ENCODE results near the gene DBN1.

DBN1 gene

DNA sequence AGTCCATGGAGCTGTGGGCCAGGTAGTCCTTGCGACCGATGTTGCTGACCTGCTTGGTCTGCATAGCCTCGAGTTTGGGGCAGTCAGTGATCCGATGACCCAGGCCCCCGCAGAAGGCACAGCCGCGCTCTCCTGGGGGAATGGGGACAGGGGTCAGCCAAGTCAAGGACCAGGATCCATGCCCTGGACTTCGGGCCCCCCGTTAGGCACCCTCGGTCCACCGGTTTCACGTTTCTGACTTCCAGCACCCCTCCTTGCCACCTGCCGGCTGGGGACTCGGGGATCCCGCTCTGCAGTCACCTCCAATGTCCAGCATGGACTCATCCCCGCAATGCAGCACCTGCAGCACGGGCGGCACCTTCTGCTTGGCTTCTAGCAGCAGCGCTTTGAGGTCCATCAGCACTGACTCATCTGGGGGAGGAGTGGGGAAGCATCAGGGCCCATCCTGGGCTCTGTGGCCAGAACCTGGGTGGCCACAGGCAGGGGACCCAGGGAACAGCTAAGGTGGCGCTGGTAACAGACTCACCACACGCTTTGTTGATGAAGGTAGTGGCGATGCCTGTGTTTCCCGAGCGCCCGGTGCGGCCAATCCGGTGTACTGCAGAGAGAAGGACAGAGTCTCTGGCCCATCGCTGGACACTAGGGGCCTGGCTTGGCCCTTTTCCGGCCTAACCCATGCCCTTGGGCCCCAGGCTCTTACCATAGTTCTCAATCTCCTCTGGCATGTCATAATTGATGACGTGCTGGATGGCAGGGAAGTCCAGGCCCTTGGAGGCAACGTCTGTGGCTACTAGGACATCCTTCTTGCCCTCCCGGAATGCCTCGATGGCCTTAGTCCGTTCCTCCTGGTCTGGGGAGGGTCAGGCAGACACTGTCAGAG lies 38.6 kb upstream of the DBN1 start:
- Histone ChIP-seq H3K36me3 (ENCODE audit: control insufficient read depth, insufficient read depth, low read length) (peaks cover 48% of the 10 kb centered on the region), H3K4me3 (ENCODE audit: insufficient read depth, low read depth, low read length, poor library complexity, severe bottlenecking) (no peak overlapping the region), H3K4me1 (ENCODE audit: control insufficient read depth, insufficient read depth, low read length, poor library complexity, severe bottlenecking) (peaks cover 15% of the 10 kb centered on the region)

DNA sequence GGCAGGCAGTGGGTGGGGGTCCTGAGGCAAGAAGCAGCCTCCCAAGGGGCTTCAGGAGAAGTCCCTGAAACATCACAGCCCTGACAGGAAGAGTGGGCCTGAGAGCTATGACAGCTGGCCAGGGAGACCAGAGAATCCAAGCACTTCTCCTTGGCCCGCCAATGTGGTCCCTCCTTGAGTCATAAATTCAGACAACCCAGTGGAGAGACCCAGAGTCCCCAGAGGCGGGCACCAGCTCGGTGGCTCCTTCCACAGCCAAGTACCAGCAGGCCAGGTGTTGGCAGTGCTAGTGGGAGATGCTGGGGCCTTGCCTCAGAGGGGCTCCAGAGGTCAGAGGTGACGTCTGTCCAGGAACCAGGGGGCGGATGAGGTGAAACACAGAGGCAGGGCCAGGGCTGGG lies 37.7 kb upstream of the DBN1 start:
- peaks cover 12% of the 10 kb centered on the region for H3K4me1 ChIP-seq (ENCODE audit: control insufficient read depth, insufficient read depth, low read length, poor library complexity, severe bottlenecking)
- no peaks in the 10 kb centered on the region for H3K27me3 ChIP-seq (replicated peaks; ENCODE audit: control insufficient read depth, insufficient read depth, low read length, poor library complexity, severe bottlenecking)
- H3K27ac ChIP-seq (ENCODE audit: insufficient read depth, low read length, poor library complexity, severe bottlenecking): no peak overlapping the region
- DNase-seq: no peak
- H3K9me3 ChIP-seq (ENCODE audit: control insufficient read depth, low read length): no peaks in the 10 kb centered on the region
- no peak overlapping the region for H3K4me3 ChIP-seq (ENCODE audit: insufficient read depth, low read depth, low read length, poor library complexity, severe bottlenecking)
- H3K36me3 ChIP-seq (ENCODE audit: control insufficient read depth, insufficient read depth, low read length): peaks cover 48% of the 10 kb centered on the region

More for the DNA sequence above, 38.6 kb upstream of the DBN1 start:
- Histone ChIP-seq H3K27me3 (replicated peaks; ENCODE audit: control insufficient read depth, insufficient read depth, low read length, poor library complexity, severe bottlenecking) (no peaks in the 10 kb centered on the region), H3K9me3 (ENCODE audit: control insufficient read depth, low read length) (no peaks in the 10 kb centered on the region), H3K27ac (ENCODE audit: insufficient read depth, low read length, poor library complexity, severe bottlenecking) (no peak overlapping the region)
- DNase-seq: no peak

- H3K4me1 ChIP-seq (ENCODE audit: control insufficient read depth, insufficient read depth, low read length, poor library complexity, severe bottlenecking): peaks cover 7% of the 10 kb centered on the region
- no peak overlapping the region for H3K27ac ChIP-seq (ENCODE audit: insufficient read depth, low read length, poor library complexity, severe bottlenecking)
- DNase-seq: no peak
- no peaks in the 10 kb centered on the region for H3K9me3 ChIP-seq (ENCODE audit: control insufficient read depth, low read length)
- no peaks in the 10 kb centered on the region for H3K27me3 ChIP-seq (replicated peaks; ENCODE audit: control insufficient read depth, insufficient read depth, low read length, poor library complexity, severe bottlenecking)
- no peak overlapping the region for H3K4me3 ChIP-seq (ENCODE audit: insufficient read depth, low read depth, low read length, poor library complexity, severe bottlenecking)
- peaks cover 48% of the 10 kb centered on the region for H3K36me3 ChIP-seq (ENCODE audit: control insufficient read depth, insufficient read depth, low read length)
Observed at GRCh38 chr5:177510567-177511053, 37.2 kb upstream of the DBN1 start.

DNA sequence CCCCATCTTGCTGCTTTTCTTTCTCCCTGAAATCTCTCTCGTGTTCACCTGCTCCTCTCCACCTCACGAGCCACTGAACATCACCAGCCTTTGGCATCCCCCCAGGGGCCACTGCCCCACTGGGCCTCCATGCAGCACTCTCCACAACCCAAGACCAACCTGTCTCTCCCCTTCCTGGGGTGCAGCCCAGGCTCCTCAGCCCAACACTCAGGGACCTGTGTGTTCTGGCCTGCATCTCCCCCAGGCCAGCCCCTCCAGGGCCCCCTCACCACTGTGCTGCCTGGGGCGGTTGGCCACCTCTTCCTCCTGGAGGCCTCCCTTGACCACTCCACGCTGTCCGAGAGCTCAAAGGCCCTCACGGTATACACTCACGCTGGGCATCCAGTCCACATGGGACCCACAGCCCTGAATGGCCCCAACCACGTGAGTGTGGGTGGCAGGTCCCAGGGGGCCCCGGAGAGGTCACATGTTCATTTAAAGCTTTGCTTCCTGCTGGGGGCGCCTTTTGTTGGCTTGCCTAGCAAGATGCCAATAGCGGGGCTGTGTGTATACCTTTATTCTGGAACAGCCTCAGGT lies 36.6 kb upstream of the DBN1 start:
- no peak for DNase-seq
- no peak overlapping the region for H3K4me3 ChIP-seq (ENCODE audit: insufficient read depth, low read depth, low read length, poor library complexity, severe bottlenecking)
- H3K9me3 ChIP-seq (ENCODE audit: control insufficient read depth, low read length): no peaks in the 10 kb centered on the region
- H3K27ac ChIP-seq (ENCODE audit: insufficient read depth, low read length, poor library complexity, severe bottlenecking): no peak overlapping the region
- peaks cover 48% of the 10 kb centered on the region for H3K36me3 ChIP-seq (ENCODE audit: control insufficient read depth, insufficient read depth, low read length)
- H3K27me3 ChIP-seq (replicated peaks; ENCODE audit: control insufficient read depth, insufficient read depth, low read length, poor library complexity, severe bottlenecking): no peaks in the 10 kb centered on the region
- peaks cover 1% of the 10 kb centered on the region for H3K4me1 ChIP-seq (ENCODE audit: control insufficient read depth, insufficient read depth, low read length, poor library complexity, severe bottlenecking)

DNA sequence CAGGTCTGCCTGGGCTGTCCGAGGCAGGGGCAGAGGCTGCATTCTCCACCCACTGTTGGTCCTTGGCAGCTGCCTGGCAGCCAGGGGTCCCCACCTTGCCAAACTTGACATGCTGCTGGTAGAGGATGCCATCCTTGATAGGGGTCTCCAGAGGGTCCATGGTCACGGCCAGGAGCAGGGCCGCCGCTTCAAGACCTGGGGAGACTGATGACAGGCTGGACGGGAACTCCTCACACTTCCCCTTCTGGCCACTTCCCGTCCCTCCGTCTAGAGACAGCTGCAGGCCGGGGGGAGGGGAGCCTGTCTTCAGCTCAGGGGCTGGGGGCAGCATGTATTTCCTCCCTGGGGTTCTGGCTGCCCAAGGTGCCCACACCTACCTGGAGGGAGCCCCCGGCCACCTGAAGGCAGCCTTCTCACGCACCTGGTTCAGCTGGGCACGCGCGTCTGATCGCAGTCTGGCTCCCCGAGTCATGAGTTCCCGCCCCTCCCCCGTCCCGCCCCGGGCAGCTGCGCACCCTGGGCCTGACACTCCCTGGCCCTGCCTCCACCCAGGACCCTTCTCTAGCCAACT lies 36.0 kb upstream of the DBN1 start, which contains the start of gene DOK3:
Gene DOK3 (minus strand): TSS at position 446 of the 571 bp plus-strand sequence. CDS start 286 bp downstream, at position 160.
- no peak within 1 kb of the TSS for H3K4me3 ChIP-seq (ENCODE audit: insufficient read depth, low read depth, low read length, poor library complexity, severe bottlenecking)
- H3K27ac ChIP-seq (ENCODE audit: insufficient read depth, low read length, poor library complexity, severe bottlenecking): no peak within 1 kb of the TSS
- no peak for DNase-seq
- H3K27me3 ChIP-seq (replicated peaks; ENCODE audit: control insufficient read depth, insufficient read depth, low read length, poor library complexity, severe bottlenecking): no peaks in the 10 kb centered on the region
- no peaks in the 10 kb centered on the region for H3K9me3 ChIP-seq (ENCODE audit: control insufficient read depth, low read length)
- H3K4me1 ChIP-seq (ENCODE audit: control insufficient read depth, insufficient read depth, low read length, poor library complexity, severe bottlenecking): no peaks in the 10 kb centered on the region
- H3K36me3 ChIP-seq (ENCODE audit: control insufficient read depth, insufficient read depth, low read length): peaks cover 42% of the 10 kb centered on the region

- Histone ChIP-seq H3K4me3 (ENCODE audit: insufficient read depth, low read depth, low read length, poor library complexity, severe bottlenecking) (no peak overlapping the region), H3K36me3 (ENCODE audit: control insufficient read depth, insufficient read depth, low read length) (peaks cover 36% of the 10 kb centered on the region), H3K27me3 (replicated peaks; ENCODE audit: control insufficient read depth, insufficient read depth, low read length, poor library complexity, severe bottlenecking) (no peaks in the 10 kb centered on the region), H3K4me1 (ENCODE audit: control insufficient read depth, insufficient read depth, low read length, poor library complexity, severe bottlenecking) (no peaks in the 10 kb centered on the region), H3K9me3 (ENCODE audit: control insufficient read depth, low read length) (no peaks in the 10 kb centered on the region), H3K27ac (ENCODE audit: insufficient read depth, low read length, poor library complexity, severe bottlenecking) (no peak overlapping the region)
- no peak for DNase-seq
Observed at GRCh38 chr5:177508837-177509236, 35.4 kb upstream of the DBN1 start.

DNA sequence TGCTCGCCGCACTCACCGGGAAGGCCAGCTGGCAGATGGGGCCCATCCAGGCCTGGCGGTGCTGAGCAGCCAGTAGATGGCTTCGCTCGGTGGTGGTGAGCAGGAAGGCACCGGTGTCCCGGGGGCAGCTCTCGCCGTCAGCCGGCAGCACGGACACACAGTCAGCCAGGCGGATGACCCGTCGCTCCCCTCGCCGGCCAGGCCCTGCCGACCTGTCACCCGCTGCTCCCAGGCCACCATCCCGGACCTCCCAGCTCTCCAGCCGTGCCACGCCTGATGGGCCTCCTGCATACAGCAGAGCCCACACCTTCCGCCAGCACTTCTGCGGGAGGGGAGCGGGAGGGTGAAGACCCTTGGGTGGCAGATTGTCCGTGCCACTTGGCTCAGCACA lies 34.8 kb upstream of the DBN1 start:
- H3K4me3 ChIP-seq (ENCODE audit: insufficient read depth, low read depth, low read length, poor library complexity, severe bottlenecking): no peak overlapping the region
- H3K9me3 ChIP-seq (ENCODE audit: control insufficient read depth, low read length): no peaks in the 10 kb centered on the region
- H3K27ac ChIP-seq (ENCODE audit: insufficient read depth, low read length, poor library complexity, severe bottlenecking): no peak overlapping the region
- DNase-seq: no peak
- no peaks in the 10 kb centered on the region for H3K4me1 ChIP-seq (ENCODE audit: control insufficient read depth, insufficient read depth, low read length, poor library complexity, severe bottlenecking)
- no peaks in the 10 kb centered on the region for H3K27me3 ChIP-seq (replicated peaks; ENCODE audit: control insufficient read depth, insufficient read depth, low read length, poor library complexity, severe bottlenecking)
- H3K36me3 ChIP-seq (ENCODE audit: control insufficient read depth, insufficient read depth, low read length): peaks cover 30% of the 10 kb centered on the region

- Histone ChIP-seq H3K4me3 (ENCODE audit: insufficient read depth, low read depth, low read length, poor library complexity, severe bottlenecking) (no peak overlapping the region), H3K4me1 (ENCODE audit: control insufficient read depth, insufficient read depth, low read length, poor library complexity, severe bottlenecking) (no peaks in the 10 kb centered on the region)
Observed at GRCh38 chr5:177507596-177508220, 34.3 kb upstream of the DBN1 start.

GRCh38 chr5:177507165-177507564 lies 33.7 kb upstream of the DBN1 start:
- H3K4me3 ChIP-seq (ENCODE audit: insufficient read depth, low read depth, low read length, poor library complexity, severe bottlenecking): no peak overlapping the region
- H3K36me3 ChIP-seq (ENCODE audit: control insufficient read depth, insufficient read depth, low read length): peaks cover 20% of the 10 kb centered on the region
- H3K27me3 ChIP-seq (replicated peaks; ENCODE audit: control insufficient read depth, insufficient read depth, low read length, poor library complexity, severe bottlenecking): no peaks in the 10 kb centered on the region
- DNase-seq: no peak
- H3K27ac ChIP-seq (ENCODE audit: insufficient read depth, low read length, poor library complexity, severe bottlenecking): no peak overlapping the region
- no peaks in the 10 kb centered on the region for H3K4me1 ChIP-seq (ENCODE audit: control insufficient read depth, insufficient read depth, low read length, poor library complexity, severe bottlenecking)
- H3K9me3 ChIP-seq (ENCODE audit: control insufficient read depth, low read length): no peaks in the 10 kb centered on the region

More at GRCh38 chr5:177507596-177508220, 34.3 kb upstream of the DBN1 start:
- no peak for DNase-seq
- Histone ChIP-seq H3K27ac (ENCODE audit: insufficient read depth, low read length, poor library complexity, severe bottlenecking) (no peak overlapping the region), H3K9me3 (ENCODE audit: control insufficient read depth, low read length) (no peaks in the 10 kb centered on the region), H3K27me3 (replicated peaks; ENCODE audit: control insufficient read depth, insufficient read depth, low read length, poor library complexity, severe bottlenecking) (no peaks in the 10 kb centered on the region), H3K36me3 (ENCODE audit: control insufficient read depth, insufficient read depth, low read length) (peaks cover 25% of the 10 kb centered on the region)

All from effector memory CD4-positive, alpha-beta T cell (primary cell).